SK-N-SH treated with all-trans-retinoic acid at 6 μM for 48 hours (cell line): ENCODE measurements around the gene GAMT.
A peak's percentile ranks its signal among the peaks of the same experiment; 100 is the strongest.

ENCODE experiments used
- ATAC-seq: fragments of 200-7000 bp; cut with Tn5 transposase; 3 replicates; pipeline ENCODE4 v1.9.1; 2020; ENCODE audit warnings: mild to moderate bottlenecking, moderate library complexity
- CREB5 ChIP-seq: fragments of 250-450 bp; sonication (Bioruptor Pico); IDR thresholded peaks from 2 replicates; pipeline ENCODE4 v1.5.1; 2020; ENCODE audit warnings: low read depth, mild to moderate bottlenecking, moderate library complexity
- CSDC2 ChIP-seq: fragments of 250-450 bp; sonication (Bioruptor Pico); IDR thresholded peaks from 2 replicates; pipeline ENCODE4 v1.5.0; 2020; ENCODE audit warnings: mild to moderate bottlenecking, moderate library complexity
- CSRNP3 ChIP-seq: fragments of 250-450 bp; sonication (Bioruptor Pico); IDR thresholded peaks from 2 replicates; pipeline ENCODE4 v1.5.1; 2021; ENCODE audit warnings: mild to moderate bottlenecking, moderate library complexity
- ESRRG ChIP-seq: fragments of 250-450 bp; sonication (Bioruptor Pico); IDR thresholded peaks from 2 replicates; pipeline ENCODE4 v1.6.1; 2021; ENCODE audit warnings: mild to moderate bottlenecking
- GLIS3 ChIP-seq: fragments of 250-450 bp; sonication (Bioruptor Pico); IDR thresholded peaks from 2 replicates; pipeline ENCODE4 v1.5.0; 2020; ENCODE audit warnings: mild to moderate bottlenecking, moderate library complexity
- ISL1 ChIP-seq: fragments of 250-450 bp; sonication (Bioruptor Pico); IDR thresholded peaks from 2 replicates; pipeline ENCODE4 v2.1.2; 2022; ENCODE audit warnings: mild to moderate bottlenecking, moderate library complexity
- OSR1 ChIP-seq: fragments of 250-450 bp; sonication (Bioruptor Pico); IDR thresholded peaks from 2 replicates; pipeline ENCODE4 v1.8.0; 2022; ENCODE audit warnings: moderate library complexity, mild to moderate bottlenecking, inconsistent platforms
- PATZ1 ChIP-seq: fragments of 250-450 bp; sonication (Bioruptor Pico); IDR thresholded peaks from 2 replicates; pipeline ENCODE4 v1.8.0; 2020; ENCODE audit warnings: mild to moderate bottlenecking, moderate library complexity, borderline replicate concordance
- PPARA ChIP-seq: fragments of 250-450 bp; sonication (Bioruptor Pico); IDR thresholded peaks from 2 replicates; pipeline ENCODE4 v1.5.0; 2020; ENCODE audit warnings: mild to moderate bottlenecking, borderline replicate concordance
- SNAI2 ChIP-seq: fragments of 250-450 bp; sonication (Bioruptor Pico); IDR thresholded peaks from 2 replicates; pipeline ENCODE4 v1.5.0; 2020; ENCODE audit warnings: mild to moderate bottlenecking, moderate library complexity
- TCF4 ChIP-seq: fragments of 250-450 bp; sonication (Bioruptor Pico); IDR thresholded peaks from 2 replicates; pipeline ENCODE4 v1.8.0; 2021; ENCODE audit warnings: mild to moderate bottlenecking, moderate library complexity, borderline replicate concordance
- TOX ChIP-seq: fragments of 250-450 bp; sonication (Bioruptor Pico); IDR thresholded peaks from 2 replicates; pipeline ENCODE4 v1.8.0; 2021; ENCODE audit warnings: mild to moderate bottlenecking, moderate library complexity, borderline replicate concordance
- TSHZ2 ChIP-seq: fragments of 250-450 bp; sonication (Bioruptor Pico); IDR thresholded peaks from 2 replicates; pipeline ENCODE4 v1.5.0; 2020; ENCODE audit warnings: mild to moderate bottlenecking, moderate library complexity
- ZC3H10 ChIP-seq: fragments of 250-450 bp; sonication (Bioruptor Pico); IDR thresholded peaks from 2 replicates; pipeline ENCODE4 v1.5.1; 2021; ENCODE audit warnings: mild to moderate bottlenecking, moderate library complexity
- ZNF70 ChIP-seq: fragments of 450-650 bp; formaldehyde crosslinking; IDR thresholded peaks from 2 replicates; pipeline ENCODE4 v1.5.0; 2020; ENCODE audit warnings: mild to moderate bottlenecking, moderate library complexity
- ZNF8 ChIP-seq: fragments of 450-650 bp; formaldehyde crosslinking; IDR thresholded peaks from 2 replicates; pipeline ENCODE4 v1.5.0; 2020; ENCODE audit warnings: mild to moderate bottlenecking, moderate library complexity

Gene GAMT

GRCh38 chr19:1447504-1447903 is 46.2 kb upstream of the GAMT start:
- ATAC-seq: no peak
- TF ChIP-seq OSR1 (CRISPR knock-in tag) (no peak), PPARA (no peak), CSDC2 (CRISPR knock-in tag) (no peak)

- TF ChIP-seq CSRNP3: no peak
- no peak for TF ChIP-seq TOX (CRISPR knock-in tag)
- no peak for TF ChIP-seq ZC3H10 (CRISPR knock-in tag)
- no peak for TF ChIP-seq SNAI2 (CRISPR knock-in tag)
- TF ChIP-seq ESRRG: no peak
- no peak for ATAC-seq
Observed at GRCh38 chr19:1446713-1447481, 45.6 kb upstream of the GAMT start.

- ATAC-seq: peak; percentile 25
- peak; percentile 96 for TF ChIP-seq ZNF8 (CRISPR knock-in tag)
- no peak for TF ChIP-seq PATZ1 (CRISPR knock-in tag)
- no peak for TF ChIP-seq ZNF70 (CRISPR knock-in tag)
- TF ChIP-seq ISL1 (CRISPR knock-in tag): no peak
- TF ChIP-seq, all 23 proteins: peak for 1
Observed at GRCh38 chr19:1445932-1446712, 44.8 kb upstream of the GAMT start.

- no peak for TF ChIP-seq TCF4
- no peak; the same call in 1 of the 2 replicates for TF ChIP-seq TSHZ2
- no peak for TF ChIP-seq PATZ1 (CRISPR knock-in tag)
- TF ChIP-seq ISL1 (CRISPR knock-in tag): no peak
- TF ChIP-seq GLIS3 (CRISPR knock-in tag): 0 out of 2 replicates have a peak, but pooled peaks have one; percentile 64
- no peak for TF ChIP-seq CREB5 (CRISPR knock-in tag)
- peak; percentile 36; the same call in 1 of the 2 replicates for TF ChIP-seq ZNF8 (CRISPR knock-in tag)
- TF ChIP-seq, all 23 proteins: peak for 2
- peak; percentile 88 for ATAC-seq
Observed at GRCh38 chr19:1445185-1445931, 44.0 kb upstream of the GAMT start.
